ENCODE data around the gene MEF2A. TPM values are rescaled to one million over a fixed set of nuclear protein-coding genes. Genes with fewer than 3 reads are reported as not detected.

The MEF2A gene
- total RNA-seq, 1 experiment from 2014 or later = 30.7 TPM

GRCh38 chr15:99621767-99622166, 56.0 kb downstream of the MEF2A start:
- ATAC-seq (no peak), DNase-seq (ENCODE audit: low spot score) (no peak)
- CTCF ChIA-PET = no interaction called here
- POLR2A ChIA-PET = no interaction called here
- Mint-ChIP-seq H3K4me3 (no peak overlapping the region), H3K27ac (no peak overlapping the region), H3K9me3 (peaks cover 34% of the 10 kb centered on the region), H3K36me3 (peaks cover 34% of the 10 kb centered on the region), H3K4me1 (peaks cover 39% of the 10 kb centered on the region), H3K27me3 (ENCODE audit: low read depth) (no peaks in the 10 kb centered on the region)
- TF ChIP-seq TEAD4 (CRISPR knock-in tag; IDR thresholded peaks at IDR 0.05) = no peak
- TF ChIP-seq ESRRA (CRISPR knock-in tag; IDR thresholded peaks at IDR 0.05; ENCODE audit: borderline replicate concordance) = no peak
- TF ChIP-seq MAX (CRISPR knock-in tag; IDR thresholded peaks at IDR 0.05) = no peak
- no peak for TF ChIP-seq MXD4 (CRISPR knock-in tag; IDR thresholded peaks at IDR 0.05; ENCODE audit: borderline replicate concordance)
- no peak for TF ChIP-seq OVOL2 (CRISPR knock-in tag; IDR thresholded peaks at IDR 0.05; ENCODE audit: borderline replicate concordance)
- TF ChIP-seq ZNF263 (CRISPR knock-in tag; IDR thresholded peaks at IDR 0.05; ENCODE audit: low read depth) = no peak
- TF ChIP-seq NFE2L1 (CRISPR knock-in tag; IDR thresholded peaks at IDR 0.05) = no peak

DNA sequence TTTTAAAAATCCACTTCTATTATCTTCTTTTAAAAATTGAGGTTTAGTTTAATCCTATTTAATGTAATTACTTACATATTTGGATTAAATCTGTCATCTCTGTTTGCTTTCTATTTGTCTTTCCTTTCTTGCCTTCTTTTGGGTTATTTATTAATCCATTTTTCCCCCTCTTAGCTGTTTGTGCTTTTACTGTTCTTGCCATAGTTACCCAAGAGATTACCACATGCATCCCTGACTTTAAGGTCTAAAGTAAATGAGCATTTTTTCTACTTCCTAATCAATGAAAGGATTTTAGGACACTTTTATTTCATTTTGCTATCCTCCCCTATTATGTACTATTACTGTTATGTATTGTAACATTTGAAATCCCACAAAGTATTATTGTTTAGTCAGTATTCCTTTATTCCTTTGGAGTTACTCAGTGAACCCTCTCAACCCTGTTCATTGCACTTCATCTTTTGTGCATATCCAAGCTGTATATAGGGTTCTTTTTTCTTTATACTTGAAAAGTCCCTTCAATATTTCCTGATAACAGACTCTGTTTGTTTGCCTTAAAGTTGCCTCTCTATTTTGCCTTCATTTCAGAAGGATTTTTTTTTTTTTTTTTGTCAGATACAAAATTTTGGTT, 62.7 kb downstream of the MEF2A start:
- CTCF ChIA-PET = no interaction called here
- no peak for ATAC-seq
- POLR2A ChIA-PET = no interaction called here
- DNase-seq (ENCODE audit: low spot score) = no peak
- H3K27me3 Mint-ChIP-seq (ENCODE audit: low read depth) = no peaks in the 10 kb centered on the region
- peaks cover 28% of the 10 kb centered on the region for H3K36me3 Mint-ChIP-seq
- peaks cover 58% of the 10 kb centered on the region for H3K4me1 Mint-ChIP-seq
- 0 out of 2 replicates have a peak overlapping the region, but pooled peaks have one; percentile 35 for H3K4me3 Mint-ChIP-seq
- peak overlapping the region; percentile 96 for H3K27ac Mint-ChIP-seq
- no peak for TF ChIP-seq IRF2 (CRISPR knock-in tag; IDR thresholded peaks at IDR 0.05; ENCODE audit: borderline replicate concordance, low read depth)
- H3K9me3 Mint-ChIP-seq = peaks cover 31% of the 10 kb centered on the region

DNA sequence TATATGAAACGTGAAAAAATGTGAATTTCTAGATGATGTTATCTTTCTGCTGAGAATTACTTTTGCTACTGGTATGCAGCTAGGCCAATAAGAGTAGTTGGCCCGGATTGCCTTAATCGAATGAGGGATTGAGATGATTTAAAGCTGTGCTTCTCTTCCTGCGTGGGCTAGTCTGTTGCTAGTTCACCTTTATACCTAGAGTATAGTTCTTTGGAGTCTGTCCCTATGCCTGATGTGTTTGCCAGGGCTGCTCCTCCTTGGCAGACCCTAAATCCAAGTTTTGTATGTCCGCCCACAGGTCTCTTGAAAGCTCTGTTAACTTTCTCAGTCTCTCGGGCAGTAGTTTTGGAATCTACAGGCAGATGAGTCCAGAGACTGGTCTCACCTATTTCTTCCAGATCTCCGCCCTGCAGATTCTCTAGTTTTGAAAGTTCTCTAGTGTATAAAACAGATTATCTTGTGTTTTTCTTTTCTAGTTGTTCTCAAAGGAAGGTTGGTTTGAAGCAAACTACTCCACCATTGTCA, 64.9 kb downstream of the MEF2A start:
- Mint-ChIP-seq H3K9me3 (peaks cover 15% of the 10 kb centered on the region), H3K4me3 (no peak overlapping the region), H3K36me3 (peaks cover 31% of the 10 kb centered on the region), H3K27me3 (ENCODE audit: low read depth) (no peaks in the 10 kb centered on the region), H3K27ac (peak overlapping the region; percentile 92), H3K4me1 (peaks cover 58% of the 10 kb centered on the region)
- CTCF ChIA-PET = interaction anchor here (1.9 kb wide), 1 partner anchor 74 kb away, joined by 8 read pairs; no protein-coding TSS in a partner anchor
- POLR2A ChIA-PET = no interaction called here
- DNase-seq (ENCODE audit: low spot score) (no peak), ATAC-seq (no peak)
- TF ChIP-seq AFF4 (CRISPR knock-in tag; IDR thresholded peaks at IDR 0.05; ENCODE audit: borderline replicate concordance) (no peak), ZBTB21 (CRISPR knock-in tag; IDR thresholded peaks at IDR 0.05; ENCODE audit: borderline replicate concordance) (no peak), ZNF671 (CRISPR knock-in tag; IDR thresholded peaks at IDR 0.05) (no peak), CREB1 (CRISPR knock-in tag; IDR thresholded peaks at IDR 0.05) (no peak), FOXK1 (CRISPR knock-in tag; IDR thresholded peaks at IDR 0.05) (no peak), ZNF232 (CRISPR knock-in tag; IDR thresholded peaks at IDR 0.05) (no peak), JAZF1 (CRISPR knock-in tag; IDR thresholded peaks at IDR 0.05) (no peak), ZNF121 (CRISPR knock-in tag; IDR thresholded peaks at IDR 0.05) (no peak), ZMAT4 (CRISPR knock-in tag; IDR thresholded peaks at IDR 0.05) (no peak), FOXP4 (CRISPR knock-in tag; IDR thresholded peaks at IDR 0.05) (no peak), PRDM15 (CRISPR knock-in tag; IDR thresholded peaks at IDR 0.05) (no peak), FOXP1 (CRISPR knock-in tag; IDR thresholded peaks at IDR 0.05; ENCODE audit: borderline replicate concordance) (no peak), TEAD4 (CRISPR knock-in tag; IDR thresholded peaks at IDR 0.05) (no peak)
- TF ChIP-seq, protein P1, sequence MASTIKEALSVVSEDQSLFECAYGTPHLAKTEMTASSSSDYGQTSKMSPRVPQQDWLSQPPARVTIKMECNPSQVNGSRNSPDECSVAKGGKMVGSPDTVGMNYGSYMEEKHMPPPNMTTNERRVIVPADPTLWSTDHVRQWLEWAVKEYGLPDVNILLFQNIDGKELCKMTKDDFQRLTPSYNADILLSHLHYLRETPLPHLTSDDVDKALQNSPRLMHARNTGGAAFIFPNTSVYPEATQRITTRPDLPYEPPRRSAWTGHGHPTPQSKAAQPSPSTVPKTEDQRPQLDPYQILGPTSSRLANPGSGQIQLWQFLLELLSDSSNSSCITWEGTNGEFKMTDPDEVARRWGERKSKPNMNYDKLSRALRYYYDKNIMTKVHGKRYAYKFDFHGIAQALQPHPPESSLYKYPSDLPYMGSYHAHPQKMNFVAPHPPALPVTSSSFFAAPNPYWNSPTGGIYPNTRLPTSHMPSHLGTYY (CRISPR knock-in tag; IDR thresholded peaks at IDR 0.05) = no peak
